Measurements from ENCODE around the gene PTMA. TPM values are rescaled to one million over a fixed set of nuclear protein-coding genes. Genes with fewer than 3 reads are reported as not detected.

PTMA gene
- total and polyA plus RNA-seq, 9 of the 15 experiments (the other 6 are each of a cell fraction or from before 2014, with no cell fraction given) = 429 to 2,322 (median 1,578) TPM

DNA sequence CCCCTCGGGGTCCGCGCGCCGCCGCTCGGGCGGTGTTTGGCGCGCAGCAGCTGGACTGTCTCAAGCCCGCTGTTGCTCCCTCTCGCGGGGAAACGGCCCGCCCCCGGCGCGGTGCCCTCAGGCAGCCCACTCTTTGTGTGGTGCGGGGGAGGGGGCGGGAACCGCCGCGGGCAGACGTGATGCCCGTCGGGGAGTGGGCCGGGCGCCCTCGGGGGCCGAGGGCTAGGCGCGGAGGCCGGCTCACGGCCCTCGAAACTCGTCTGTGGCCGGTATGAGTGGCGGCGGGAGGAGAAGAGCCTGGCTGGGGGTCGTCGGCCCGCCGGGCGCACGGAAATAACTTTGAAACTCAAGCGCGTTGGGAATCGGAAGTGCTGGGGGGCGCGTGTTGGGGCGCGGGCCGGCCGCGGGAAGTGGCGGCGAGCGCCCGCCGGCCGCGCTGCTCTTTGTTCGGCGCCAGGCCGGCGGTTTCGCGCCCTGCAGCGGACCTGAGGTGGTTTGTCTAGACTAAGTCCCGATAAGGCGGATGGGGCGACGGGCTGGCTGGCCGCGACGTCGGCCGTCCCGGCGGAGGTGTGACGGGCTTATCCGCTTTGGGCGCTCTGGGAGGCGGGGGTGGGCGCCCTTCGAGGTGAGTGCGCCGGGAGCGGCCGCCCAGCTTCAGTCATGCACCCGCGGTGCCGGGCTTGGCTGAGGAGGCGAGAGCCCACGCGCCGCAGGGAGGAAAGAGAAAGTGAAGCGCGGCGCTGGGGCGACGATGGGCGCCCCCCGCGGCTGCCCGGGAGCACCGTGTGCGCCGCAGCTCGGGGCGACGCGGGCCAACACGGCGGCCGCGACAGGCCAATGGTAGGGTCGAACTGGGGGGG lies 679 bp downstream of the PTMA start (continued):
- peak; percentile 42; the same call in 1 of the 2 replicates for TF ChIP-seq ARID4B (CRISPR knock-in tag; IDR thresholded peaks at IDR 0.05)
- TF ChIP-seq KDM1A (IDR thresholded peaks at IDR 0.05) = peak in 1 of 2 experiments; percentile 15; a peak in 1 of 4 replicates
- 0 out of 2 replicates have a peak, but pooled peaks have one; percentile 4 for TF ChIP-seq ZBED1 (IDR thresholded peaks at IDR 0.05)
- TF ChIP-seq KDM5B (IDR thresholded peaks at IDR 0.05; ENCODE audit: insufficient replicate concordance, low read depth, low read length) = peak; percentile 50
- TF ChIP-seq IRF2 (CRISPR knock-in tag; IDR thresholded peaks at IDR 0.05) = no peak
- no peak for TF ChIP-seq ARID1B (IDR thresholded peaks at IDR 0.05)
- TF ChIP-seq, protein P1, sequence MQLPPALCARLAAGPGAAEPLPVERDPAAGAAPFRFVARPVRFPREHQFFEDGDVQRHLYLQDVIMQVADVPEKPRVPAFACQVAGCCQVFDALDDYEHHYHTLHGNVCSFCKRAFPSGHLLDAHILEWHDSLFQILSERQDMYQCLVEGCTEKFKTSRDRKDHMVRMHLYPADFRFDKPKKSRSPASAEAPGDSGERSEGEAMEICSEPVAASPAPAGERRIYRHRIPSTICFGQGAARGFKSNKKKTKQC (CRISPR knock-in tag; IDR thresholded peaks at IDR 0.05) = peak; percentile 79; the same call in 1 of the 2 replicates
- TF ChIP-seq NR4A1 (CRISPR knock-in tag; IDR thresholded peaks at IDR 0.05) = no peak
- no peak for TF ChIP-seq NR4A1 (tag; IDR thresholded peaks at IDR 0.05)
- peak; percentile 49; the same call in 1 of the 2 replicates for TF ChIP-seq SAFB (IDR thresholded peaks at IDR 0.05; ENCODE audit: borderline replicate concordance, low read depth, low read length)
- peak; percentile 93 for TF ChIP-seq SMAD4 (CRISPR knock-in tag; conservative IDR thresholded peaks at IDR 0.05)
- no peak for TF ChIP-seq ZNF780A (CRISPR knock-in tag; IDR thresholded peaks at IDR 0.05)
- TF ChIP-seq ZNF282 (CRISPR knock-in tag; IDR thresholded peaks at IDR 0.05) = 0 out of 2 replicates have a peak, but pooled peaks have one; percentile 36
- TF ChIP-seq KHSRP (IDR thresholded peaks at IDR 0.05) = no peak
- no peak for TF ChIP-seq ZNF165 (CRISPR knock-in tag; IDR thresholded peaks at IDR 0.05; ENCODE audit: borderline replicate concordance)
- peak; percentile 91 for TF ChIP-seq HNRNPL (IDR thresholded peaks at IDR 0.05; ENCODE audit: low read depth, low read length)
- TF ChIP-seq TAL1 (IDR thresholded peaks at IDR 0.05) = no peak
- no peak for TF ChIP-seq POU5F1 (IDR thresholded peaks at IDR 0.05; ENCODE audit: borderline replicate concordance, low read depth, low read length, partially characterized antibody)
- TF ChIP-seq NRF1 (conservative IDR thresholded peaks at IDR 0.05 in 1 of 2, IDR thresholded peaks at IDR 0.05 in 1 of 2) = no peak; a peak in 2 of 4 replicates
- TF ChIP-seq, protein P2, sequence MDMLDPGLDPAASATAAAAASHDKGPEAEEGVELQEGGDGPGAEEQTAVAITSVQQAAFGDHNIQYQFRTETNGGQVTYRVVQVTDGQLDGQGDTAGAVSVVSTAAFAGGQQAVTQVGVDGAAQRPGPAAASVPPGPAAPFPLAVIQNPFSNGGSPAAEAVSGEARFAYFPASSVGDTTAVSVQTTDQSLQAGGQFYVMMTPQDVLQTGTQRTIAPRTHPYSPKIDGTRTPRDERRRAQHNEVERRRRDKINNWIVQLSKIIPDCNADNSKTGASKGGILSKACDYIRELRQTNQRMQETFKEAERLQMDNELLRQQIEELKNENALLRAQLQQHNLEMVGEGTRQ (CRISPR knock-in tag; IDR thresholded peaks at IDR 0.05) = no peak
- TF ChIP-seq CCNT2 (IDR thresholded peaks at IDR 0.05; ENCODE audit: borderline replicate concordance, extremely low read depth, insufficient read length, low read depth, low read length) = peak; percentile 66

Measured in K562 (cell line).